ENCODE data around the gene HES2. TPM values are rescaled to one million over a fixed set of nuclear protein-coding genes. Genes with fewer than 3 reads are reported as not detected.
"Not testable (repeated sequence)": the region's sequence is repeated elsewhere in the genome, so short reads cannot be mapped to it uniquely, and the experiment has no call there.

HES2 gene
- total and polyA plus RNA-seq, 10 donors: 0.02 to 1.3 (median 0.24) TPM; not detected in 6

DNA sequence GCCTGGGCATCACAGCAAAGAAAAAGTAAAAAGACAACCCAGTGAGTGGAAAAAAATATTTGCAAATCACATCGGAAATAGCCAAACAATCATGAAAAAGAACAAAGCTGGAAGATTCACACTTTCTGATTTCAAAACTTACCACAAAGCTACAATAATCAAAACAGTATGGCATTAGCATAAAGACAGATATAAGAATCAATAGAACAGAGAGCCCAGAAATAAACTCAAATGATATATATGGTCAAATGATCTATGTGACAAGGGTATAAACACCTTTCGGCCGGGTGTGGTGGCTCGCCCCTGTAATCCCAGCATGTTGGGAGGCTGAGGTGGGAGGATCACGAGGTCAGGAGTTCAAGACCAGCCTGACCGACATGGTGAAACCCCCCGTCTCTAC, 39.7 kb downstream of the HES2 start:
- TF ChIP-seq, protein P1, sequence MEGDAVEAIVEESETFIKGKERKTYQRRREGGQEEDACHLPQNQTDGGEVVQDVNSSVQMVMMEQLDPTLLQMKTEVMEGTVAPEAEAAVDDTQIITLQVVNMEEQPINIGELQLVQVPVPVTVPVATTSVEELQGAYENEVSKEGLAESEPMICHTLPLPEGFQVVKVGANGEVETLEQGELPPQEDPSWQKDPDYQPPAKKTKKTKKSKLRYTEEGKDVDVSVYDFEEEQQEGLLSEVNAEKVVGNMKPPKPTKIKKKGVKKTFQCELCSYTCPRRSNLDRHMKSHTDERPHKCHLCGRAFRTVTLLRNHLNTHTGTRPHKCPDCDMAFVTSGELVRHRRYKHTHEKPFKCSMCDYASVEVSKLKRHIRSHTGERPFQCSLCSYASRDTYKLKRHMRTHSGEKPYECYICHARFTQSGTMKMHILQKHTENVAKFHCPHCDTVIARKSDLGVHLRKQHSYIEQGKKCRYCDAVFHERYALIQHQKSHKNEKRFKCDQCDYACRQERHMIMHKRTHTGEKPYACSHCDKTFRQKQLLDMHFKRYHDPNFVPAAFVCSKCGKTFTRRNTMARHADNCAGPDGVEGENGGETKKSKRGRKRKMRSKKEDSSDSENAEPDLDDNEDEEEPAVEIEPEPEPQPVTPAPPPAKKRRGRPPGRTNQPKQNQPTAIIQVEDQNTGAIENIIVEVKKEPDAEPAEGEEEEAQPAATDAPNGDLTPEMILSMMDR (IDR thresholded peaks at IDR 0.05 in 8 of 11, conservative IDR thresholded peaks at IDR 0.05 in 3 of 11): no peak
- no peak for TF ChIP-seq POLR2A (IDR thresholded peaks at IDR 0.05)
- no peak overlapping the region for H3K27ac ChIP-seq

DNA sequence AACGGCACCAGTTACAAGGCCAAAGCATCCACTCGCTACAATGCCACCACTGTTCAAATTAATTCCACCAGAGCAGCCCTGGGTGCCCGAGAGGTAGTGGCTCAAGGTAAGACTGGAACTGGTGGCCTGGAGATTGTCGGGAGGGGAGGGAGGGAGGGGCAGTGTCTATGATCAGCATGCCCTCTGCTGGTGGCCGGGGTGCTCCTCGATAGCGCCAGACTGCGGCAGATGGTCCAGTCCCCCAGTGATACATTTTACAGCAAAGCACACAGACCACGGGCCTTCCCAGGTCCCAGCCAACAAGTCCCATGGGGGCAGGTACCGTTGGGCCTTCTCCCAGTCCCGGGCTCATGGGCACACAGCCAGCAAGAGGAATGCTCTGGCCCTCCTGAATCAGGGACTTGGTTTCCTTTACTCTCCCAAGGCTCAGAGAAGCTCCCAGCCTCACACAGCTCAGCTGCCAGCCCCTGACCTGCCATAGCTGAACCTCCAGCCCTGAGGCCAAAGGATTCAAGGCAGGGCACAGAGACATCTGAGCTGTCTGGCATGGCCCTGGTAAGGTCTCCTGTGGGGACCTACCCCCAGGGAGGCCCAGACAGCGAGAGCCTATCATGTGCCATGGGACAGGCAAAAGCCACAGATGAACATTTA, 41.5 kb downstream of the HES2 start:
- H3K4me1 ChIP-seq: no peaks in the 10 kb centered on the region
- no peak overlapping the region for H3K27ac ChIP-seq
- H3K36me3 ChIP-seq: no peaks in the 10 kb centered on the region
- intact Hi-C loops (cut with DNase I; ENCODE audit: low total_unique reads): no loop called here
- no peaks in the 10 kb centered on the region for H3K27me3 ChIP-seq (replicated peaks in 1 of 7)
- peaks cover 0 to 7% (median 0%) of the 10 kb centered on the region in 8 donors for H3K9me3 ChIP-seq
- no peak for DNase-seq
- WGBS, 5 donors: 70 to 86% (median 84%) methylated on average over 10 to 12 of the region's 12 CpGs
- H3K4me3 ChIP-seq: no peak overlapping the region
- TF ChIP-seq POLR2A (IDR thresholded peaks at IDR 0.05) (no peak), POLR2AphosphoS5 (IDR thresholded peaks at IDR 0.05) (no peak)
- TF ChIP-seq, protein P1 (IDR thresholded peaks at IDR 0.05 in 8 of 11, conservative IDR thresholded peaks at IDR 0.05 in 3 of 11): no peak

More for the DNA sequence above, 39.7 kb downstream of the HES2 start:
- WGBS, 5 donors: 91 to 96% (median 93%) methylated on average over 7 of the region's 7 CpGs
- no peak for DNase-seq
- Histone ChIP-seq H3K4me3 (no peak overlapping the region), H3K27me3 (replicated peaks in 1 of 7) (no peaks in the 10 kb centered on the region), H3K9me3 (peaks cover 0 to 14% (median 0%) of the 10 kb centered on the region in 8 donors), H3K4me1 (peaks cover 0 to under 1% (median 0%) of the 10 kb centered on the region in 6 donors), H3K36me3 (no peaks in the 10 kb centered on the region)
- intact Hi-C loops (cut with DNase I; ENCODE audit: low total_unique reads): no loop called here

DNA sequence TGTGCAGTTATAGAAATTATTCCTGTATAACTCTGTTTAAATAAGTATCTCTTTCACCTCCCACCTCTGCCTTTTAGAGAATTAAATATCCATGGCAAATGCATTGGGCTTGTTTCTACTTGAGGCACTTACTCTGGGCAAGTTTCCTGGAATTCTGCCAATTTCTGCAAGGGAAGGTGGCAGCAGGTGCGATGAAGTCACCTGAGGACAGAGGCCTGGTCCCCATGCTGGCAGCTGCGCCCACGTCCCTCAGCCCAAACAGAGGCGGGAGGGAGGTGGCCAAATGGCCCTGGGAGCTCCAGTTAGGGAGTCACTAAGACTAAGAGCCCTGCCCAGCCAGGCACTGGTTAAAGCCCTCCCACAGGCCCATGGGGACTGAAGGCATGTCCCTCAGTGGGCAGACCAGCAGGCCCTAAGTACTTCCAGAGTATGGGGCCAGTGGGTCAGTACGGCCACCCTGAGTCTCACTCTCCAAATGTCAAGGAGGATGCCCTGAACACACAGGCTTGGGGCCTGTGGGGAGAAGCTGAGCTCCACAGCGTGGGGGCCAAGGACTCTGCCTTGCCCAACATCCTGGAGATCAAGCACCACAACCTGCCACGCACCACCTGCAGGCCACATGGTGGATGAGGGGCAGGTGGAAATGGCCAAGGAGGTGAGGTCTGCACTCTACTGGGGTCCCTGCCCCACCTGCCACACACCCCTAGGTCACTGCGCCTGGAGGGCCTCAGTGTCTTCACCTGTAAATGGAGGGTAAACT, 45.6 kb downstream of the HES2 start:
- TF ChIP-seq POLR2AphosphoS5 (IDR thresholded peaks at IDR 0.05) (no peak), POLR2A (IDR thresholded peaks at IDR 0.05) (no peak)
- TF ChIP-seq, protein P1 (IDR thresholded peaks at IDR 0.05 in 8 of 11, conservative IDR thresholded peaks at IDR 0.05 in 3 of 11): no peak
- Histone ChIP-seq H3K27ac (no peak overlapping the region), H3K36me3 (no peaks in the 10 kb centered on the region), H3K9me3 (no peaks in the 10 kb centered on the region), H3K4me1 (peaks cover 0 to 5% (median 0%) of the 10 kb centered on the region in 6 donors), H3K27me3 (replicated peaks in 1 of 7) (no peaks in the 10 kb centered on the region), H3K4me3 (no peak overlapping the region)
- no peak for DNase-seq
- intact Hi-C loops (cut with DNase I; ENCODE audit: low total_unique reads): no loop called here
- WGBS, 5 donors: 86 to 91% (median 90%) methylated on average over 5 to 8 of the region's 8 CpGs

DNA sequence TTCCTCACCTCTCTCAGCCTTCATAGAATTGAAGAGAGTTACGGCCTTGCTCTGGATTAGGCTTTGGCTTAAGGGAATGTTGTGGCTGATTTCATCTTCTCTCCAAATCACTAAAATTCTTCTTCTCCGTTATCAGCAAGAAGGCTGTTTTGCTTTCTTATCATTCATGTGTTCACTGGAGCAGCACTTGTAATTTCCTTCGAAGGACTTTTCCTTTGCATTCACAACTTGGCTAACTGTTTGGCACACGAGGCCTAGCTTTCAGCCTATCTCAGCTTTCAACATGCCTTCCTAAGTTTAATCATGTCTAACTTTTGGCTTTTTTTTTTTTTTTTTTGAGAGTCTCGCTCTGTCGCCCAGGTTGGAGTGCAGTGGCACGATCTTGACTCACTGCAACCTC, 47.5 kb downstream of the HES2 start:
- WGBS, 5 donors: 89 to 96% (median 92%) methylated on average over 7 of the region's 7 CpGs
- H3K36me3 ChIP-seq; H3K4me3 ChIP-seq; intact Hi-C loops (cut with DNase I; ENCODE audit: low total_unique reads); H3K27me3 ChIP-seq (replicated peaks in 1 of 7); H3K27ac ChIP-seq; DNase-seq; H3K4me1 ChIP-seq: not testable (repeated sequence)
- H3K9me3 ChIP-seq: peaks cover 0 to 10% (median 2%) of the 10 kb centered on the region in 8 donors

All from spleen (tissue), 11 donors.